T-helper 2 cell treated with Interferon-gamma antibody and Interleukin-4, amounts not matched to agents 5 μg/mL and 100 μg/mL, for 36 hours (primary cell): ENCODE data around the gene SLC35F1.

Experiments
- DNase-seq: peaks from one replicate; pipeline ENCODE4 v3.0.0; 2021; ENCODE audit warnings: low spot score
- H3K27ac Mint-ChIP-seq: one replicate; pipeline ENCODE4 v1.8.0; 2021; ENCODE audit warnings: mild to moderate bottlenecking, mixed read lengths
- H3K27me3 Mint-ChIP-seq: one replicate; pipeline ENCODE4 v1.8.0; 2021; ENCODE audit warnings: low read depth, mixed read lengths
- H3K36me3 Mint-ChIP-seq: one replicate; pipeline ENCODE4 v1.8.0; 2021; ENCODE audit warnings: low read depth, mixed read lengths
- H3K4me1 Mint-ChIP-seq: one replicate; pipeline ENCODE4 v1.8.0; 2021; ENCODE audit warnings: low read depth, mixed read lengths
- H3K4me3 Mint-ChIP-seq: one replicate; pipeline ENCODE4 v1.8.0; 2022; ENCODE audit warnings: mild to moderate bottlenecking, moderate library complexity, mixed read lengths
- H3K9me3 Mint-ChIP-seq: one replicate; pipeline ENCODE4 v1.8.0; 2021; ENCODE audit warnings: mixed read lengths

The SLC35F1 gene

GRCh38 chr6:118134206-118134605 is 227.1 kb downstream of the SLC35F1 start:
- H3K27me3 Mint-ChIP-seq, result peaks cover 2% of the 10 kb centered on the region
- H3K27ac Mint-ChIP-seq, result no peak overlapping the region
- H3K4me1 Mint-ChIP-seq, result no peaks in the 10 kb centered on the region
- DNase-seq, result no peak
- H3K36me3 Mint-ChIP-seq, result no peaks in the 10 kb centered on the region
- H3K4me3 Mint-ChIP-seq, result no peak overlapping the region
- H3K9me3 Mint-ChIP-seq, result no peaks in the 10 kb centered on the region

DNA sequence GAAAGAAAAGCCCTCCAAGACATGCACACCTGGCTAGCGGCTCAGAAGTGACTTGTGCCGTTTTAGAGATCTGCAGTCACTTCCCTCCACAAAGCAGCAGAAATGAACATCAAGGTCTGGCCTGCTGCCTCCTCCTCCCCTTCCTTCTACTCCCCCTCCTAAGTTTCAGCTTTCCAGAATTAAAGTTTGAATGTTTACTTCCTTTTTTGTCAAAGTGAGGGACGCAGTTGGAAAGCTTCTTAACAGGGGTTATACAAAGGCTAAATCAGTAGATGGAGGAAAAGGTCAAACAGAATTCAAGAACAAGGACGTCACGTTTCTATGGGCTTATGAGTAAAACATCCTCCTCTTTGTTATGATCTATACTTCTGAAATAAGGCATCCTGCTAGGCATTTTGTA is 227.7 kb downstream of the SLC35F1 start:
- Mint-ChIP-seq H3K4me3 (no peak overlapping the region), H3K9me3 (no peaks in the 10 kb centered on the region), H3K36me3 (no peaks in the 10 kb centered on the region), H3K4me1 (no peaks in the 10 kb centered on the region), H3K27ac (no peak overlapping the region), H3K27me3 (peaks cover 2% of the 10 kb centered on the region)
- DNase-seq, result no peak

DNA sequence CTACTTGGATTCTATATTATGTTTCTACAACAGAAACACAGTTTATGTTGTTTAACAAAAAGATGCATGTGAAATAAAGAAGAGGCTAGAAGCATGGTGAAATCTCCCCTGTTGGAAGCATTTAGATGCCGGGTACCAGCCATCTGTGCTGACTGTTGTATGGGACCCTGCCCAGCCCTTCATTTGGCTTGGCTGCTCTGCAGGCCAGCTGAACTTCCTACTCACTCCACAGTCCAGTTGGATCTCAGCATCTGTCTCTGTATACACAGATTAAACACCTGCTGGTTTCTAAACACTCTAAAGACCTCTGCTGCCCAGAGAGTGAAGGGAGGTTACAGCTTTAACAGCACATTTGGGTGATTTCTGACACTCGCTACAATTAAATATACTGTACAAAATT is 228.3 kb downstream of the SLC35F1 start:
- Mint-ChIP-seq H3K4me1 (no peaks in the 10 kb centered on the region), H3K27me3 (peaks cover 2% of the 10 kb centered on the region), H3K9me3 (no peaks in the 10 kb centered on the region), H3K36me3 (no peaks in the 10 kb centered on the region), H3K27ac (no peak overlapping the region), H3K4me3 (no peak overlapping the region)
- no peak for DNase-seq

- no peaks in the 10 kb centered on the region for H3K9me3 Mint-ChIP-seq
- H3K4me1 Mint-ChIP-seq, result no peaks in the 10 kb centered on the region
- H3K27me3 Mint-ChIP-seq, result peaks cover 3% of the 10 kb centered on the region
- no peaks in the 10 kb centered on the region for H3K36me3 Mint-ChIP-seq
- DNase-seq, result no peak
- H3K4me3 Mint-ChIP-seq, result no peak overlapping the region
- no peak overlapping the region for H3K27ac Mint-ChIP-seq
These were observed 234.1 kb downstream of the SLC35F1 start for GRCh38 chr6:118141211-118141610.

- Mint-ChIP-seq H3K9me3 (no peaks in the 10 kb centered on the region), H3K4me1 (no peaks in the 10 kb centered on the region), H3K36me3 (no peaks in the 10 kb centered on the region), H3K27me3 (peaks cover 6% of the 10 kb centered on the region), H3K4me3 (no peak overlapping the region), H3K27ac (no peak overlapping the region)
- DNase-seq, result no peak
These were observed 239.5 kb downstream of the SLC35F1 start for GRCh38 chr6:118146584-118146983.

GRCh38 chr6:118147511-118147910 is 240.4 kb downstream of the SLC35F1 start:
- no peaks in the 10 kb centered on the region for H3K36me3 Mint-ChIP-seq
- peaks cover 6% of the 10 kb centered on the region for H3K27me3 Mint-ChIP-seq
- DNase-seq, result no peak
- no peaks in the 10 kb centered on the region for H3K9me3 Mint-ChIP-seq
- no peak overlapping the region for H3K4me3 Mint-ChIP-seq
- no peak overlapping the region for H3K27ac Mint-ChIP-seq
- H3K4me1 Mint-ChIP-seq, result no peaks in the 10 kb centered on the region

- peaks cover 6% of the 10 kb centered on the region for H3K27me3 Mint-ChIP-seq
- H3K4me3 Mint-ChIP-seq, result no peak overlapping the region
These were observed 241.5 kb downstream of the SLC35F1 start for GRCh38 chr6:118148561-118148960.

DNA sequence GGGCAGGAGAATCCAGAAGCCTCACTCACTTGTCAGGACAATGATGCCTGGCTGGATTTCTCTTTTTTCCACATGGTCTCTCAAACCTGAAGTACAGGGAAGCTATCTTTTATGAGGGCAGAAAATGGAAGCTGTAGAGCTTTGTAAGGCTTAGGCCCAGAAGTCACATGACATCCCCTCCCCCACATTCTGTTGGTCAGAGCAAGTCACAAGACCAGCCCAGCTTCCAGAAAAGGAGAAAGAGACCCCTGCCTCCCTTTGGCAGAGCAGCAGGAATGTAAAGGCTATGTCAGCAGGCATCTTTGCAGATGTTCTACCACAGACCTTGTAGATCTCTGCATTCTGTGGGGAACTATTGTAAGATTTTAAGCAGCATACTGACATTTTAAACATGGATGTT is 245.5 kb downstream of the SLC35F1 start:
- H3K27me3 Mint-ChIP-seq, result peaks cover 3% of the 10 kb centered on the region
- no peaks in the 10 kb centered on the region for H3K36me3 Mint-ChIP-seq
- no peak for DNase-seq
- H3K27ac Mint-ChIP-seq, result no peak overlapping the region
- H3K9me3 Mint-ChIP-seq, result no peaks in the 10 kb centered on the region
- no peak overlapping the region for H3K4me3 Mint-ChIP-seq
- H3K4me1 Mint-ChIP-seq, result no peaks in the 10 kb centered on the region

More at GRCh38 chr6:118148561-118148960, 241.5 kb downstream of the SLC35F1 start:
- Mint-ChIP-seq H3K27ac (no peak overlapping the region), H3K4me1 (no peaks in the 10 kb centered on the region), H3K9me3 (no peaks in the 10 kb centered on the region), H3K36me3 (no peaks in the 10 kb centered on the region)
- DNase-seq, result no peak

- H3K27ac Mint-ChIP-seq, result no peak overlapping the region
- DNase-seq, result no peak
- no peak overlapping the region for H3K4me3 Mint-ChIP-seq
- H3K4me1 Mint-ChIP-seq, result no peaks in the 10 kb centered on the region
- H3K27me3 Mint-ChIP-seq, result no peaks in the 10 kb centered on the region
- no peaks in the 10 kb centered on the region for H3K9me3 Mint-ChIP-seq
- H3K36me3 Mint-ChIP-seq, result no peaks in the 10 kb centered on the region
These were observed 254.3 kb downstream of the SLC35F1 start for GRCh38 chr6:118161343-118161742.

GRCh38 chr6:118163542-118163941 is 256.5 kb downstream of the SLC35F1 start:
- no peaks in the 10 kb centered on the region for H3K27me3 Mint-ChIP-seq
- no peak for DNase-seq

GRCh38 chr6:118165500-118165899 is 258.4 kb downstream of the SLC35F1 start:
- Mint-ChIP-seq H3K27me3 (no peaks in the 10 kb centered on the region), H3K36me3 (no peaks in the 10 kb centered on the region), H3K4me3 (no peak overlapping the region), H3K27ac (no peak overlapping the region), H3K9me3 (no peaks in the 10 kb centered on the region), H3K4me1 (no peaks in the 10 kb centered on the region)
- no peak for DNase-seq

More at GRCh38 chr6:118163542-118163941, 256.5 kb downstream of the SLC35F1 start:
- no peaks in the 10 kb centered on the region for H3K4me1 Mint-ChIP-seq
- H3K36me3 Mint-ChIP-seq, result no peaks in the 10 kb centered on the region
- H3K4me3 Mint-ChIP-seq, result no peak overlapping the region
- H3K9me3 Mint-ChIP-seq, result no peaks in the 10 kb centered on the region
- H3K27ac Mint-ChIP-seq, result no peak overlapping the region

DNA sequence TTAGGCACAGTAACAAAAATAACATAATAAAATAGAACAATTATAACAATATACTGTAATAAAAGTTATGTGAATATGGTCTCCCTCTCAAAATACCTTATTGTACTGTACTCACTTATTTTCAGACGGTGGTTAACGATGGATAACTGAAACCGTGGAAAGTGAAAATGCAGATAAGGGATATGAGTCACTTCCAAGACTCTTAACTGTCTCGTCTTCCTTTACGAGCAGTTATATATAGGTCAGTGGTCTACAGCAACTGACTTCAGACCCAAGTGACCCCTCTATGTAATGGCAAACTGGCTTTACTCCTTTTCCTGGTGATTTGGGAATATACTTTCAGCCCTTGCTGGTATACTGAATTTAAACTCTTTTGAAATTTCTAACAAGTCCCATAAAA is 261.4 kb downstream of the SLC35F1 start:
- Mint-ChIP-seq H3K27ac (no peak overlapping the region), H3K27me3 (no peaks in the 10 kb centered on the region), H3K36me3 (no peaks in the 10 kb centered on the region), H3K9me3 (no peaks in the 10 kb centered on the region), H3K4me1 (no peaks in the 10 kb centered on the region), H3K4me3 (no peak overlapping the region)
- no peak for DNase-seq

DNA sequence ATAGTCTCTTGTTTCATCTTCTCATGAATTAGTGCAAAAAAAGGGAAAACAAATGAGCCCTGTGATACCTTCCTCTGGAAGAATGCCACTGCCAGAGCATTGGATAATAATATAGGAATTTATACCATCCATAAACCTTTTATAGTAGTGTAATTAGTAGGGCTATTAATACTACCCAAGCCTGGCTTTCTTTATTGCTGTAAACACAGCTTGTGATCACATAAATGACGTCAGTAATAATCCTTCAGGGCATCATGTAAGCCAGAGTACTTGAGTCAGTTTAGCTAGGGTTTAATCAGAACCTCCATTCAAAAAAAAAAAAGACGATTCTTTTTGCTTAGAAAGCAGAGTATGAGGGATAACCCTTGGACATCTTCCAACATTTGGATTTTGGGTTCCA is 264.8 kb downstream of the SLC35F1 start:
- no peak overlapping the region for H3K4me3 Mint-ChIP-seq
- peaks cover 6% of the 10 kb centered on the region for H3K9me3 Mint-ChIP-seq
- H3K36me3 Mint-ChIP-seq, result no peaks in the 10 kb centered on the region
- no peak for DNase-seq
- no peak overlapping the region for H3K27ac Mint-ChIP-seq
- no peaks in the 10 kb centered on the region for H3K4me1 Mint-ChIP-seq
- H3K27me3 Mint-ChIP-seq, result no peaks in the 10 kb centered on the region

- Mint-ChIP-seq H3K27me3 (no peaks in the 10 kb centered on the region), H3K36me3 (no peaks in the 10 kb centered on the region), H3K4me3 (no peak overlapping the region), H3K4me1 (no peaks in the 10 kb centered on the region), H3K27ac (no peak overlapping the region), H3K9me3 (peaks cover 6% of the 10 kb centered on the region)
- no peak for DNase-seq
These were observed 267.0 kb downstream of the SLC35F1 start for GRCh38 chr6:118174071-118174470.

- H3K27me3 Mint-ChIP-seq, result no peaks in the 10 kb centered on the region
- DNase-seq, result no peak
- no peaks in the 10 kb centered on the region for H3K4me1 Mint-ChIP-seq
- peaks cover 6% of the 10 kb centered on the region for H3K9me3 Mint-ChIP-seq
- no peak overlapping the region for H3K4me3 Mint-ChIP-seq
- no peak overlapping the region for H3K27ac Mint-ChIP-seq
- H3K36me3 Mint-ChIP-seq, result no peaks in the 10 kb centered on the region
These were observed 270.7 kb downstream of the SLC35F1 start for GRCh38 chr6:118177720-118178119.
